Skeletal muscle cell (primary cell): ENCODE results near the gene FITM1.
A peak's percentile ranks its signal among the peaks of the same experiment; 100 is the strongest.

Experiments
- DNase-seq: peaks from one replicate; pipeline ENCODE4 v3.0.0-alpha.2; 2010; ENCODE audit warnings: low read depth
- H3K4me3 ChIP-seq: 2 replicates; pipeline ENCODE4 v1.5.1; 2011; ENCODE audit warnings: low read depth, mild to moderate bottlenecking, control low read depth, low read length, moderate library complexity

FITM1 gene

GRCh38 chr14:24136684-24137528 is 6.4 kb downstream of the FITM1 start:
- no peak for DNase-seq
- peak overlapping the region; percentile 85 for H3K4me3 ChIP-seq

GRCh38 chr14:24137529-24138395 is 7.3 kb downstream of the FITM1 start:
- H3K4me3 ChIP-seq = no peak overlapping the region
- DNase-seq = no peak

GRCh38 chr14:24138396-24139271 is 8.2 kb downstream of the FITM1 start:
- no peak for DNase-seq
- H3K4me3 ChIP-seq = no peak overlapping the region

DNA sequence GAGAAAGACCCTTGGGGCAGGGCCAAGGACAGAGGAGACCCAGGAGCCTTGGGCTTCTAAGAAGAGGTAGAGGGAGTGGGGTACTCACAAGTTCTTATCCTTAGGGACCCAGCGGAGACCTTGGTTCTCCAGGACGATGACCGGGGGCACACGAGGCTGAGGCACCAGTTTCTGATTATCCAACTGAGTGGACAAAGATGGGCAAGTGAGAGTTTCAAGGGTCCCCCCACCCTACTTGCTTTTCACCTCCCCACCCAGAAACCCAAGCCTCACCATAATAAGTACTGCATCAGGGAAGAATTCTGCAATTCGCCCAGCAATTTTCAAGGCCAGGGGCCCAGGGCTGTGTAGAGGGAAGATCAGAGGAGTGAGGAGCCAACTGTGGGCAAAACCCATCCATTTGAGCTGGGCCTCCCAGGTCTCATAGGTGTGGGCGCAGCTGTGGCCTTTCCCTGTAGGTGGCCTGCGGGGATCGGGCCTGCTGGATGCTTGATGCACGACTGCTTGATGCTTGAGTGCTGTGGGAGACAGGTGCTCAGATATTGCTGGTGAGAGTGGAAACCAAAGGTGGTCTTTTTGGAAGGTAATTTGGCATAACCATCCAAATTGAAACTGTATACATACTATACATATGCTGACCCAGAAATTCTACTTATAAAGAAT is 8.9 kb downstream of the FITM1 start:
- H3K4me3 ChIP-seq = peak overlapping the region; percentile 81
- no peak for DNase-seq

DNA sequence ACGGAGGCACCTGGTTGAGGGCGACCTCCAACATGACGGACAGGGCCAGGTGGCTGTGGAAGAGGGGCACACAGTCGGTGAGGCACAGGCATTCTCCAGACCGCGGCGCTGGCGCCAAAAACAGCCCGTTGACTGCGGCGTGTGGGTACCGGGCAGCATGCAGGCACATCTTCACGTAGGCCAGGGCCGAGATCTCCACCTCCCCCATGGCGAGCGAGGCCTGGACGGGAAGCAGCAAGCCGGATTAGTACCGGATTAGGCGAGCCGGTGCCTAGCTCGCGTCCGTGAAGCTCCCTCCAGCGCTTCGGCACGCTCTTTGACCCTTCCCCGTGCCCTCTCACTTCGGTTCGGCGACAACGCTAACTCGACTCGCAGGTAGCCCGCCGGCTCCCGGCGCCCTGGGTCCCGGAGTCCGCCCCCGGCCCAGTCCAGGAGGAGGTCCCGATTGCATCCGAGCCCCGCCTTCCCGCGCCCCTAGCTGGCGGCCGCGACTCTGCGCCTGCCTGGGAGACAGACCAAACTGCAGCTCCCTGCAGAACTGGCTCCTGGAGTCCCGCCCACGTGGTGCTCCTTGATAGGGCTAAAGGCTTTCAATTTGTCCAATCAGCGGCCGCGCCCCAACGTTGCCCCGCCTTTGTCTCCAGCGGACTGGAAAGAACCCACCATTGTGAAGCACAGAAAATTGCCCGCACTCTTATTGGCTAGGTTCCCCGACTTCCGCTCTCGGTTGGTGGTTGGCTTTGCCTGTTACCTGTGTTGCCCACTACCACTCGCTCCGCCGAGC is 10.8 kb downstream of the FITM1 start, which contains the start of gene EMC9:
Gene EMC9 (minus strand): TSS at position 495 of the 784 bp plus-strand sequence. CDS start 287 bp downstream, at position 208.
- DNase-seq = peak; percentile 98

DNA sequence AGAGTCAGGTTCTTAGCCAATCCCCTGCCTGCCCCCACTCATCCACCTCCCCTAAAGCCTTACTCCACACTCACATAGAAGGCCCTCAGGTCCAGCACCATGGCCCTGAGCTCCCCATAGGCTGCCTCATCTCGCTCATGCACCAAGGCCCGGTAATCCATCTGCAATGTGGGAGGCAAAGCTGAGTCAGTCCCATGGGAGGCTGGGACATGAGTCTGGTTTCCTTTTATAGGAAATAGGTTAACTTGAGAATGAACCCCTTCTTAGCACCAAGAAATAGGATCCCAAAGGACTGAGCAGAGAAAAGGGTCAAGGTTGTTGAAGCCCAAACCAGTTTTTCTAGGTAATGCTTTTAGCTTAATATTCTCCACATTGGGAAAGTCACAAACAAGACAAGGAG is 13.1 kb downstream of the FITM1 start:
- DNase-seq = no peak
- no peak overlapping the region for H3K4me3 ChIP-seq

More for the DNA sequence above, 10.8 kb downstream of the FITM1 start, which contains the start of gene EMC9:
- H3K4me3 ChIP-seq = peak within 1 kb of the TSS; percentile 81

GRCh38 chr14:24144451-24144850 is 14.0 kb downstream of the FITM1 start:
- H3K4me3 ChIP-seq = no peak overlapping the region
- DNase-seq = no peak

- H3K4me3 ChIP-seq = peak overlapping the region; percentile 89
- DNase-seq = no peak
Observed at GRCh38 chr14:24145219-24145618, 14.8 kb downstream of the FITM1 start.

- no peak for DNase-seq
- H3K4me3 ChIP-seq = peak overlapping the region; percentile 89
Observed at GRCh38 chr14:24145690-24146452, 15.4 kb downstream of the FITM1 start.

- DNase-seq = peak; percentile 94
- peak within 1 kb of the TSS; percentile 89 for H3K4me3 ChIP-seq
Observed at GRCh38 chr14:24146453-24146977, 16.1 kb downstream of the FITM1 start, which contains the start of gene PSME2. TSS of gene PSME2 (minus strand) at chr14:24146610. CDS start at chr14:24146581, 29 bp downstream.

DNA sequence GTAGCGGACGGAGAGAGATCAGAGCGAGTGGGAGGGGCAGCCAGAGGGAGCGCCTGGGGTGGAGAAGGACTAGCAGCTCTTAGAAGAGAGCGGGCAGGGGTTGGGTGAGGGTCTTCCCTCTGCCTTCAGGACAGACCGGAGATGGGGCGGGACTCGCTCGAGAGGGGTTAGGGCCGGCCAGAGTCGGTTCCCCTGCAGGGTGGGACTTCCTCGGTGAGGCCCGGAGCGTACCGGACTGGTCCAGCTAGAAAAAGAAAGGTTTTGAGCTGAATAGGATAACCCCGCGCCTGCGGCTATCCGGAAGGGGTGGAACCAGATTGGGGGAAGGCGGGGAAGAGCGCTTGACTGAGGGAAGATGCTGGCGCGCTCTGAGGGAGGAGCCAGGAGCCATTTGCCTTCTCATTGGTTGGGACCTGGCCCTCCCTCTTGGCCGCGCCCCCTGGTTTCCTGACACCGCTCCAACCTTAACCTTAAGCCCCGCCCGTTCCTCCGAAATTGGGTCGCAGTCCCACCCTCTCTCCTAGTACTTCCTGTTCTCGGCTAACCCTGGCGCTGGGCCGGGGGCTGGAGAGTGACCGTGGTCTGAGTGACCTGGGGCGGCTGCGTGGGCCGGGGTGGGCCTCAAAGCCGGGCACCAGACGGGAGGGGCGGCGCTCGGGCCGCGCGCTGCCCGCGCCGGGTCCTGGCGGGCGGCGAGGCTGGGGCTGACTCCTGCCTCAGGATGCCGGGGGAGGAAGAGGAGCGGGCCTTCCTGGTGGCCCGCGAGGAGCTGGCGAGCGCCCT is 16.7 kb downstream of the FITM1 start, which contains the start of gene RNF31:
Gene RNF31 (plus strand): TSS at position 521 of the 783 bp plus-strand sequence. CDS start 201 bp downstream, at position 722.
- H3K4me3 ChIP-seq = peak within 1 kb of the TSS; percentile 89
- peak; percentile 96 for DNase-seq

DNA sequence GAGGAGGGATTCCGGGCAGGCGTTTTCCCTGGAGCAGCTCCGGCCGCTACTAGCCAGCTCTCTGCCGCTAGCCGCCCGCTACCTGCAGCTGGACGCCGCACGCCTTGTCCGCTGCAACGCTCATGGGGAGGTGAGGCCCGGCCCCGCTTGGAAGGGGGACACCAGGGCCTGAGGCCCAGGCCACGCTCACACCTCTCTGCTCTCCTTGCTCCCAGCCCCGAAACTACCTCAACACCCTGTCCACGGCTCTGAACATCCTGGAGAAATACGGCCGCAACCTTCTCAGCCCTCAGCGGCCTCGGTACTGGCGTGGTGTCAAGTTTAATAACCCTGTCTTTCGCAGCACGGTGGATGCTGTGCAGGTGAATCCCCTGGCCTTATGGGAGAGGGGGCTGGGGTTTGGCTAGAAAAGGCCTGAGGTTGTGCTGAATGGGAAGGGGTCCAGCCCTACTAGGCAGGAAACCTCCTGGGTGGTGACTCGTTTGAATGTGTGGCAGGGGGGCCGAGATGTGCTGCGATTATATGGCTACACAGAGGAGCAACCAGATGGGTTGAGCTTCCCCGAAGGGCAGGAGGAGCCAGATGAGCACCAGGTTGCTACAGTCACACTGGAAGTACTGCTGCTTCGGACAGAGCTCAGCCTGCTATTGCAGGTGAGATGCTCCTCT is 17.4 kb downstream of the FITM1 start:
- H3K4me3 ChIP-seq = peak overlapping the region; percentile 89
- no peak for DNase-seq

GRCh38 chr14:24149302-24149969 is 19.0 kb downstream of the FITM1 start:
- H3K4me3 ChIP-seq = no peak overlapping the region
- no peak for DNase-seq

GRCh38 chr14:24150061-24150460 is 19.6 kb downstream of the FITM1 start:
- no peak overlapping the region for H3K4me3 ChIP-seq
- DNase-seq = no peak

GRCh38 chr14:24150567-24150966 is 20.1 kb downstream of the FITM1 start:
- H3K4me3 ChIP-seq = no peak overlapping the region
- no peak for DNase-seq
